Gastroesophageal sphincter (tissue), 3 donors: ENCODE data around the gene MICALL1.

Experiments used
- EP300 ChIP-seq: sonication (generic); formaldehyde crosslinking; IDR thresholded peaks from one replicate; pipeline ENCODE4 v1.6.1; 2017; ENCODE audit warnings: antibody characterized with exemption, mild to moderate bottlenecking
- POLR2AphosphoS5 ChIP-seq: sonication (generic); formaldehyde crosslinking; IDR thresholded peaks from one replicate; pipeline ENCODE4 v1.6.1; 2017; ENCODE audit warnings: antibody characterized with exemption
- TF ChIP-seq, protein P1 (sequence below), 4 experiments: fragments of 200-600 bp in 2 of 4; fragments of 450-650 bp in 2 of 4; sonication (generic) in 1 of 4; IDR thresholded peaks; one replicate each; pipeline ENCODE4 v1.5.1; 2017 to 2019; ENCODE audit warnings: antibody characterized with exemption in 4 of 4, mild to moderate bottlenecking in 2 of 4, moderate library complexity in 2 of 4

DNA sequence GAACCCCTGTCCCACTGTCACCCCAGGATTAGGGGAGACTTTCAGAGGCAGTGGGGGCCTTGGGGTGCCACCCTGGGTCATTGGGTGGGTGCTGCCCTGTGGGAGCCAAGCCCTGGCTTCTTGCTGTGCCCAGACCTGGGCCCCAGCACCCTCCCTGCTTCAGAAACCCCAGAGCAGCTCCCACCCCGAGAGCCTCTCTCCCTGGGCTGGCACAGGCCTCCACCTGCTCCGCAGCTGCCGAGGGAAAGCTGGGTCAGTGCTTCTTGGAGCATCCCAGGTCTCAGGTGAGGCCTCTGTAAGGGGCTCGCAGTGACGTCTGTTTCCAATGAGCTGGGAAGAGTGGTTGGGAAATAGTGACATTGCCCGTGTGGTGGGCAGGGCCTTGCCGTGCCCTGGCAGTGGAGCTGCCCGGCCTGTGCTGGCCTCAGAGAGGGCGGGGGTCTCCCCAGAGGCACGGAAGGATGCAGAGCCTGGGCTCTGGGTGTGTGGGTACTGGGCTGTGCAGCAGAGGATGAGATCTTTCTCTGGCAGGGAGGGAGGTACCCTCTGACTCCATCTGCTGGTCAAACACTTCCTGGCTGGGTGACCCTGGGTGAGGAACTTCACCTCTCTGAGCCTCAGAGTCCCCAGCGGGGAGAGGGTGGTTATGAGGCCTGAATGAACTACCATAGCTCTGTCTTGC lies 24.3 kb downstream of the MICALL1 start:
- TF ChIP-seq POLR2AphosphoS5 = no peak
- TF ChIP-seq, protein P1, sequence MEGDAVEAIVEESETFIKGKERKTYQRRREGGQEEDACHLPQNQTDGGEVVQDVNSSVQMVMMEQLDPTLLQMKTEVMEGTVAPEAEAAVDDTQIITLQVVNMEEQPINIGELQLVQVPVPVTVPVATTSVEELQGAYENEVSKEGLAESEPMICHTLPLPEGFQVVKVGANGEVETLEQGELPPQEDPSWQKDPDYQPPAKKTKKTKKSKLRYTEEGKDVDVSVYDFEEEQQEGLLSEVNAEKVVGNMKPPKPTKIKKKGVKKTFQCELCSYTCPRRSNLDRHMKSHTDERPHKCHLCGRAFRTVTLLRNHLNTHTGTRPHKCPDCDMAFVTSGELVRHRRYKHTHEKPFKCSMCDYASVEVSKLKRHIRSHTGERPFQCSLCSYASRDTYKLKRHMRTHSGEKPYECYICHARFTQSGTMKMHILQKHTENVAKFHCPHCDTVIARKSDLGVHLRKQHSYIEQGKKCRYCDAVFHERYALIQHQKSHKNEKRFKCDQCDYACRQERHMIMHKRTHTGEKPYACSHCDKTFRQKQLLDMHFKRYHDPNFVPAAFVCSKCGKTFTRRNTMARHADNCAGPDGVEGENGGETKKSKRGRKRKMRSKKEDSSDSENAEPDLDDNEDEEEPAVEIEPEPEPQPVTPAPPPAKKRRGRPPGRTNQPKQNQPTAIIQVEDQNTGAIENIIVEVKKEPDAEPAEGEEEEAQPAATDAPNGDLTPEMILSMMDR (IDR thresholded peaks at IDR 0.05) = peak in 3 of 4 experiments; percentile 49 to 65 (median 60)
- TF ChIP-seq EP300 = no peak
